Right cardiac atrium (tissue), 5 donors: Measurements from ENCODE around the gene RUNX1. TPM values are rescaled to one million over a fixed set of nuclear protein-coding genes. Genes with fewer than 3 reads are reported as not detected.
"Not testable (repeated sequence)": the region's sequence is repeated elsewhere in the genome, so short reads cannot be mapped to it uniquely, and the experiment has no call there.

Experiments used
- ATAC-seq, 2 donors: fragments of 200-7000 bp; cut with Tn5 transposase; one replicate each; pipeline versions ENCODE4 v1.8.0 to v1.9.1; 2020; ENCODE audit warnings: moderate library complexity in 2 of 2, mild to moderate bottlenecking in 1 of 2
- DNase-seq, 3 donors: peaks; one replicate each; pipeline ENCODE4 v3.0.0-alpha.2; 2020
- H3K27ac ChIP-seq: one replicate; pipeline ENCODE4 v1.5.1; 2013; ENCODE audit warnings: mild to moderate bottlenecking, low read length, control low read depth, moderate library complexity
- H3K27me3 ChIP-seq: one replicate; pipeline ENCODE4 v1.6.1; 2013; ENCODE audit not compliant: control insufficient read depth, insufficient read depth
- H3K4me1 ChIP-seq: one replicate; pipeline ENCODE4 v1.6.1; 2013; ENCODE audit warnings: low read length; ENCODE audit not compliant: control insufficient read depth, insufficient read depth
- H3K4me3 ChIP-seq: one replicate; pipeline ENCODE4 v1.5.1; 2013; ENCODE audit warnings: low read length, control low read depth
- H3K9me3 ChIP-seq: one replicate; pipeline ENCODE4 v1.6.1; 2013; ENCODE audit warnings: low read length; ENCODE audit not compliant: control insufficient read depth
- WGBS: extraction: QIAGEN DNeasy Blood & Tissue Kit; methylation state at CpG from one replicate; pipeline ENCODE4 v1.1.7; 2013; 5-methylcytosine and 5-hydroxymethylcytosine counted together
- intact Hi-C, 4 donors: fragments of 100-400 bp; cut with DNase I; formaldehyde crosslinking; loops; one replicate each; pipeline versions ENCODE4 v1.11.0 to v1.14.0; 2022 to 2023
- polyA plus RNA-seq: library from polyadenylated mRNA; stranded (reverse); fragments of 200-250 nt; gene quantifications from one replicate; pipeline ENCODE4 v1.2.3, GENCODE V29; 2013
- total RNA-seq, 4 donors: library from RNA; stranded (reverse); fragmentation: NEBNext Ultra II Directional; extraction: Animal tissue kit (Norgen Biotek cat#: 25700); gene quantifications; one replicate each; pipeline ENCODE4 v1.2.1, GENCODE V29; 2021
- donor health status: healthy with polysubstance abuse.
- donor health status: DM: no; HTN: yes; CAD: no.
- donor health status: DM: no; HTN: no; CAD: no.
- donor health status: DM: no; HTN: yes; CAD: no; lungs with severe emphysema.
- donor health status: DM: yes; HTN: yes; CAD: no.

RUNX1 gene
- total and polyA plus RNA-seq, 5 donors = 0.81 to 17.6 (median 4.4) TPM

GRCh38 chr21:34952701-34953100 is 96.4 kb downstream of the RUNX1 start:
- intact Hi-C loops = no loop called here
- 73% methylated on average over 1 of the region's 1 CpG for WGBS
- Histone ChIP-seq H3K27me3 (no peaks in the 10 kb centered on the region), H3K4me3 (no peak overlapping the region), H3K27ac (no peak overlapping the region), H3K4me1 (no peaks in the 10 kb centered on the region), H3K9me3 (no peaks in the 10 kb centered on the region)
- no peak for DNase-seq
- no peak for ATAC-seq

GRCh38 chr21:34951868-34952267 is 97.2 kb downstream of the RUNX1 start:
- H3K4me3 ChIP-seq, ATAC-seq, intact Hi-C loops, H3K9me3 ChIP-seq, H3K27me3 ChIP-seq, DNase-seq, H3K27ac ChIP-seq, H3K4me1 ChIP-seq: not testable (repeated sequence)
- 95% methylated on average over 4 of the region's 4 CpGs for WGBS

- WGBS = 79% methylated on average over 4 of the region's 4 CpGs
- ATAC-seq (no peak), DNase-seq (no peak)
- Histone ChIP-seq H3K4me1 (no peaks in the 10 kb centered on the region), H3K27me3 (no peaks in the 10 kb centered on the region), H3K4me3 (no peak overlapping the region), H3K9me3 (no peaks in the 10 kb centered on the region), H3K27ac (no peak overlapping the region)
- intact Hi-C loops = no loop called here
These were observed 98.1 kb downstream of the RUNX1 start for GRCh38 chr21:34950980-34951379.

GRCh38 chr21:34949499-34949898 is 99.6 kb downstream of the RUNX1 start:
- DNase-seq (no peak), ATAC-seq (no peak)
- H3K9me3 ChIP-seq = no peaks in the 10 kb centered on the region
- no peaks in the 10 kb centered on the region for H3K4me1 ChIP-seq
- H3K27me3 ChIP-seq = no peaks in the 10 kb centered on the region
- 77% methylated on average over 10 of the region's 10 CpGs for WGBS
- H3K4me3 ChIP-seq = no peak overlapping the region
- no peak overlapping the region for H3K27ac ChIP-seq
- intact Hi-C loops = no loop called here

- Histone ChIP-seq H3K27ac (no peak overlapping the region), H3K4me3 (no peak overlapping the region), H3K27me3 (no peaks in the 10 kb centered on the region), H3K9me3 (no peaks in the 10 kb centered on the region), H3K4me1 (no peaks in the 10 kb centered on the region)
- WGBS = 81% methylated on average over 4 of the region's 4 CpGs
- intact Hi-C loops = no loop called here
- ATAC-seq = no peak
- DNase-seq = no peak
These were observed 100.1 kb downstream of the RUNX1 start for GRCh38 chr21:34949030-34949429.

GRCh38 chr21:34948157-34948556 is 100.9 kb downstream of the RUNX1 start:
- no peak overlapping the region for H3K27ac ChIP-seq
- intact Hi-C loops = no loop called here
- no peak overlapping the region for H3K4me3 ChIP-seq
- H3K27me3 ChIP-seq = no peaks in the 10 kb centered on the region
- no peaks in the 10 kb centered on the region for H3K4me1 ChIP-seq
- WGBS = 86% methylated on average over 5 of the region's 5 CpGs
- no peak for ATAC-seq
- H3K9me3 ChIP-seq = no peaks in the 10 kb centered on the region
- DNase-seq = no peak

GRCh38 chr21:34946916-34947534 is 102.1 kb downstream of the RUNX1 start:
- intact Hi-C loops = no loop called here
- H3K27ac ChIP-seq = no peak overlapping the region

GRCh38 chr21:34946385-34946840 is 102.7 kb downstream of the RUNX1 start:
- no peaks in the 10 kb centered on the region for H3K27me3 ChIP-seq
- H3K9me3 ChIP-seq = no peaks in the 10 kb centered on the region
- no peak overlapping the region for H3K27ac ChIP-seq
- DNase-seq = no peak
- H3K4me3 ChIP-seq = no peak overlapping the region
- ATAC-seq = no peak
- H3K4me1 ChIP-seq = no peaks in the 10 kb centered on the region
- intact Hi-C loops = no loop called here
- 86% methylated on average over 1 of the region's 1 CpG for whole genome bisulfite sequencing

More at GRCh38 chr21:34946916-34947534, 102.1 kb downstream of the RUNX1 start:
- H3K9me3 ChIP-seq = no peaks in the 10 kb centered on the region
- no peak overlapping the region for H3K4me3 ChIP-seq
- WGBS = 77% methylated on average over 2 of the region's 2 CpGs
- no peak for DNase-seq
- H3K27me3 ChIP-seq = no peaks in the 10 kb centered on the region
- no peaks in the 10 kb centered on the region for H3K4me1 ChIP-seq
- no peak for ATAC-seq

GRCh38 chr21:34945288-34945687 is 103.8 kb downstream of the RUNX1 start:
- no peaks in the 10 kb centered on the region for H3K27me3 ChIP-seq
- ATAC-seq = no peak

GRCh38 chr21:34944015-34944755 is 104.9 kb downstream of the RUNX1 start:
- Histone ChIP-seq H3K4me3 (no peak overlapping the region), H3K9me3 (no peaks in the 10 kb centered on the region), H3K4me1 (no peaks in the 10 kb centered on the region), H3K27ac (no peak overlapping the region), H3K27me3 (no peaks in the 10 kb centered on the region)
- no peak for DNase-seq
- no peak for ATAC-seq
- WGBS = 74% methylated on average over 4 of the region's 4 CpGs
- intact Hi-C loops = no loop called here

More at GRCh38 chr21:34945288-34945687, 103.8 kb downstream of the RUNX1 start:
- Histone ChIP-seq H3K4me1 (no peaks in the 10 kb centered on the region), H3K27ac (no peak overlapping the region), H3K4me3 (no peak overlapping the region), H3K9me3 (no peaks in the 10 kb centered on the region)
- intact Hi-C loops = no loop called here
- DNase-seq = no peak
- 89% methylated on average over 3 of the region's 3 CpGs for WGBS

- ATAC-seq (no peak), DNase-seq (no peak)
- H3K27ac ChIP-seq = no peak overlapping the region
- no peaks in the 10 kb centered on the region for H3K27me3 ChIP-seq
- no peaks in the 10 kb centered on the region for H3K4me1 ChIP-seq
- intact Hi-C loops = no loop called here
- H3K9me3 ChIP-seq = no peaks in the 10 kb centered on the region
- H3K4me3 ChIP-seq = no peak overlapping the region
- 72% methylated on average over 7 of the region's 7 CpGs for WGBS
These were observed 106.2 kb downstream of the RUNX1 start for GRCh38 chr21:34942911-34943310.
